Measurements from ENCODE around the gene TPD52L1.
"Not testable (repeated sequence)": the region's sequence is repeated elsewhere in the genome, so short reads cannot be mapped to it uniquely, and the experiment has no call there.

TPD52L1 gene

DNA sequence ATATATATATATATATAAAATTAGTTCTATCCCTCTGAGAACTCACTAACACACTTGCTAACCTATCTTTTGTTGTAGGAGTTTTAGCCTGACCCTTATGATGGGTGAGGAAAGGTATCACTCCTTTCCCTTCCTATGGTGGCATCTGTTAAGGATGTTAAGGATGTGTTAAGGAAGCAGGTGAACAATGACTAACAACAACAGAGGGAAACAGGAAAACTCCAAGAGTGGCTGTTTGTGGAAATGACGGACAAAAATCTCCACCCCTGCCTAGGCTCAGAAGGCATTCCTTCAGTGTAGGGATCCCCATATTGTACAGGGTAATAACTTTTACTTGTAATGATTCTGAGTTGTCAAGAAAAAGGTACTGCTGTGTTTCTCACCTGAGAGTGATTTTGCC lies 8.8 kb upstream of the TPD52L1 start:
- DNase-seq: no peak

DNA sequence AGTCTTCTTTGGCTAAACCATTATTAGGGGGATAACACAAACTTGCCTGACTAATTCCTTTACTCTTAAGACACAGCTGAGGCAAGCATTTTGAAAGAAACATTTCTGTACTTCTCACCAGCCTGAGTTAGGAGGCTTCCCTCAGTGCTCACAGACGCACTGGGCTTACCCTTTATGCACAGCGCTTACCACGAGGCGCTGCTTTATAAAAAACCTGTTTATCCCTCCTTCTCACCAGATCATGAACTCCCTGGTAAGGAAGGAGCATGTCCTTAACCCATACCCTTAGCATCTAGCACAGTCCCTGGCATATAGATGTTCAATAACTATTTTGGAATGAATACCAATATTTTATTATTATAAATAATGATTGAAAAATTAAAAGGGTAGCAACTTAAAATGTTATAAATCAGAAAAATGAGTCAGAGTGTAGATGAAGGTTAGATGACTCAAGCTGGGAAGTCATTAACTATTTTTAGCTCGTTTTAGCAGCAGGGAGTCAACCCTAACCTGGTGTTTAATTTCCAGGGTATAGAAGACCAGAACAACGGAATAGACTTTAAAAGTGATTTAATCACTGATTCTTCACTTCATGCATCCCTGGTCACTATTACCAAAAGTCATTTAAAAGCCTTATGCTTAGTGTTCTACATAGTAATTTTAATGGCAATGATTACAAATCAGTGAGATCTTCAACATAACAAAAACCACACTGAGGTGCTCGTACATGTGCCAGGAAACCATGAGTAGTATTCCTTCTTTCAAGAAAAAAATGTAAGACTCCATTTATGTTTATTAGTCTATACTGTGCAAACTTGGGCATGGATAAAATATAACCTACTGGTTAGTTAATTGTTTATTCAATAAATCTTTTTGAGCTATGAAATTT lies 4.1 kb upstream of the TPD52L1 start:
- DNase-seq: no peak

- DNase-seq: no peak
Observed at GRCh38 chr6:125151700-125152099, 1.9 kb upstream of the TPD52L1 start.

- peak; percentile 63 for DNase-seq
Observed at GRCh38 chr6:125154118-125154760, 666 bp downstream of the TPD52L1 start.

GRCh38 chr6:125154761-125155135 lies 1.2 kb downstream of the TPD52L1 start:
- DNase-seq: peak; percentile 68

DNA sequence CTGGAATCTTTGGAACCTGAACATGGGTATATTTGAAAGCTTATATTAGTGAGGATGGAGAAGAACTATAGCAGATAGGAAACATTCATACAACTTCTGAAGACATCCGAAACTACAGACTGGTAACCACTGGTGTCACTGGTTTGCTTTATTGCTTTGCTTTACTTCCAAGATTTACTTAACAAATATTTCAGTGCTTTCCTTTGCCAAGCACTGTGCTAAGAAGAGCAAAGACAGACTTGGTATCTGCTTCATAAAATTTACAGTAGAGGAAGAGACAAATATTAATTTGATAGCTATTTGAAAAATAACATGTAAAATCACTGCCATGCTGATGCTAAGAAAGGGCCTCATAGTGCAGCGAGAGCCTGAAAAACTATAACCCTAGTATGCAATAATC lies 1.8 kb downstream of the TPD52L1 start:
- no peak for DNase-seq

DNA sequence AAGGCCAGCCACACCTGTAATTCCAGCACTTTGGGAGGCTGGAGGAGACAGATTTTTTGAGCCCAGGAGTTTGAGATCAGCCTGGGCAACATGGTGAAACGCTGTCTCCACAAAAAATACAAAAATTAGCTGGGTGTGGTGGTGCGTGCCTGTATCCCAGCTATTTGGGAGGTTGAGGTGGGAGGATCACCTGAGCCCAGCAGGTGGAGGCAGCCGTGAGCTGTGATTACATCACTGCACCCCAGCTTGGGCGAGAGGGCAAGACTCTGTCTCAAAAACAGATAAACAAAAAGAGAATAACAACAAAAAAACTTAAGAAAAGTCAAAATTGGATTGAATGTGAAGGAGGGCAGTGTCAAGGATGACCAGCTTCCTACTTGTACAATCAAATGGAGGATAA lies 2.9 kb downstream of the TPD52L1 start:
- DNase-seq: no peak

GRCh38 chr6:125157280-125157679 lies 3.7 kb downstream of the TPD52L1 start:
- DNase-seq: no peak

GRCh38 chr6:125157725-125158124 lies 4.2 kb downstream of the TPD52L1 start:
- no peak for DNase-seq

GRCh38 chr6:125163339-125163738 lies 9.8 kb downstream of the TPD52L1 start:
- DNase-seq: not testable (repeated sequence)

DNA sequence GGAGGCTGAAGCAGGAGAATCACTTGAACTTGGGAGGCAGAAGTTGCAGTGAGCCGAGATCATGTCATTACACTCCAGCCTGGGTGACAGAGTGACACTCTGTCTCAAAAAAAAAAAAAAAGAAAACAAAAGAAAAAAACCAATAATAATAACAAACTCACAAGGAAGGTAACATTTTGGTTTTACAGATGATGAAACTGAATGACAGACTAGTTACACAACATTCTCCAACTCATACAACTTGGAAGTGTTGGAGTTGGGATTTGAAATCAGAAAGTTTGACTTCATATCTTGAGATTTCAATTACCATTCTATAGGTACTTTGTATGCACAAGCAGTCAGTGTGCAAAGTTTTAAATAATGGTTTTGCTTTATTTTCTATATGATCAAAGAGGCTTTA lies 10.2 kb downstream of the TPD52L1 start:
- no peak for DNase-seq

GRCh38 chr6:125164696-125165095 lies 11.1 kb downstream of the TPD52L1 start:
- DNase-seq: no peak

GRCh38 chr6:125165256-125165655 lies 11.7 kb downstream of the TPD52L1 start:
- no peak for DNase-seq

GRCh38 chr6:125165776-125166175 lies 12.2 kb downstream of the TPD52L1 start:
- no peak for DNase-seq

- DNase-seq: no peak
Observed at GRCh38 chr6:125166711-125167110, 13.1 kb downstream of the TPD52L1 start.

DNA sequence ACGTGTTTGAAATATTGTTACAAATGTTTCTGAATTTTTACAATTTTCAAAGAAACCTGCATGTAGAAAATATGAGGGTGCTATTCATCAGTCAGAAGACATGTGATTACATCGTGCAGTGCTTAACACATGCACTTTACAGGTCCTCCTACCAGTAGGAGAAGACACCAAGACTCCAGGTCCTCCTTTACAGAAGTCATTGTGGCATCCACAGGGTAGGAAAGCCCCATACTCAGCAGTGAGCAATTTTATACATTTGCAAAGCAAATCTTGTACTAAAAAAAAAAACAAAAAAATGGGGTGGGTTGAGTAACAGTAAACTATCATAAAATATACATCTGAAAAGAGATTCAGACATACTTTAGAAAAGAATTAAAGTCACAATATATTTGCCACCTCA lies 14.0 kb downstream of the TPD52L1 start:
- no peak for DNase-seq

DNA sequence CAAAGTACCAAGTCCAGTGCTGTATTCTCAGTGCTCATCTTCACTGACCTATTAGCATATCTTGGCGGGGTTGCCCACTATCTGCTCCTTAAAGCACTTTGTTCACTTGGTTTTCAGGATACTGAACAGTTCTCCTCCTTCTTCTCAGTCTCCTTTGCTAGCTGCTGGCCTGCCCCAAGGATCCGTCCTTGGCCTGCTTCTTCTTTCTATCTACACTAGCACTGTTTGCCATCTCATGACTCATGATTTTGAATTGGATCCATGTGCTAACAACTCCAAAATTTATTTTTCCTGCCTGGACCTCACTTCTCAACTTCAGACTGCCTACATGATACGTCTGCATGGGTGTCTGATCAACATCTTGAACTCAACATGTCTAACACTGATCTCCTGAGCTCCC lies 15.5 kb downstream of the TPD52L1 start:
- DNase-seq: no peak

DNA sequence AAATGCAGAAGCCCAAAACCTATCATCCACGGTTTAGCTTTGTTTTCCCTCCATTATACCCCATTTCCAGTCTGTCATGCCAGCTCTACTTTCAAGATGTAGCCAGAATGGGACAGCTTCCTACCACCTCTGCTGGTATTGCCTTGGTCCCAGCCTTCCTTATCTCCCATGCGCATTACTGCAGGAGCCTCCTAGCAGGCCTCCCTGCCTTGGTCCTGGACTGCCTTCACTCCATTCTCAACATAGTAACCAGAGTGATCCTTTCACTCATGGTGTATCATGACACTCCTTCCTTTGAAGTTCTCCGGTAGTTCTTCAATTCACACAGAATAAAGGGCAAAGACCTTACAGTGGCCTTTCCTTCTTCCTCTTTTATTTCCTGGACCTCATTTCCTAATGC lies 15.9 kb downstream of the TPD52L1 start:
- no peak for DNase-seq

DNA sequence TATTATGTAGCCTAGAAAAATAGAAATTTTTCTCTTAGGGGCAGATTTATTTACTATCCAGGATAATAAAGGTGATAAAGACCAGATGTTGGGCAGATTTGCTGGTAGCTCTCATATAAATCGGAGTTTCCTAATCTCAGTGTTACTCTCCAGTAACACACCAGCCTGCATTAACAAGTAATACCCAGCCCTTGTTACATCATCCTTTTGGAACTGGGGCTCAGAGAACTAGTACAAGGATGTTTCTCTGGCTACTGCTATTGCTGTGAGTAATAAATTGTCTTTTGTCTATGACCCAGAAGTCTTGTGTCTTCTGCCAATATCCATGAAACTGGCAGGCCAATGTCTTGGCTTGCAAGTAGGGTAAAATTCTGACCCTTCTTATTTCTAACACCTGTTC lies 16.8 kb downstream of the TPD52L1 start:
- DNase-seq: no peak

GRCh38 chr6:125173341-125174095 lies 19.9 kb downstream of the TPD52L1 start:
- DNase-seq: no peak

GRCh38 chr6:125174626-125175025 lies 21.1 kb downstream of the TPD52L1 start:
- no peak for DNase-seq

DNA sequence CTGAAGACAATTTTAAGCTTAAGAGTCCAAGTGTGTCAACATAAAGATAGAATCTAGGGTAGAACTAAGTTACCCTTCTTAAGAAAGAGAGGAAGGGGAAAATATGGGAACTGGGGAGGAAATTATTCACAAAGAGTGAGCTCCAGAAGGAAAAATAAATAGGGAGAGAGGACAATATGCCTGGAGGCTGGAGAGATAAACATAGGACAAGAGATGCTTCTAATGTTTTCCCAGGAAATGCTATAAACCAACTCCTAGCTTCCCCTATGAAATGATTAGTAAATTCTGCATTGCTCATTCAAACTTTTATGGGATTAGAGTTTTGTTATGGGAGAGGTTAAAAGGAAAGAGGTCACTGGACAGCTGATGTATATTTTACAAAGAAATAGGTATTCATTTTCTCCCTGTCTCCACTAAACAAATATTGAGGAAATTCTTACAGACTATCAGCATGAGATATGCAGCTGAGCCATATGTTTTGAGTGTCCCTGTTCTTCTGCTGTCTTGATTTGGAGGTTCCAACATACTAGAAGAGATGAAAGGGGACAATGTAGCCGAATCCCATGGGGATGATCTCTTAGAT lies 22.0 kb downstream of the TPD52L1 start:
- no peak for DNase-seq

DNA sequence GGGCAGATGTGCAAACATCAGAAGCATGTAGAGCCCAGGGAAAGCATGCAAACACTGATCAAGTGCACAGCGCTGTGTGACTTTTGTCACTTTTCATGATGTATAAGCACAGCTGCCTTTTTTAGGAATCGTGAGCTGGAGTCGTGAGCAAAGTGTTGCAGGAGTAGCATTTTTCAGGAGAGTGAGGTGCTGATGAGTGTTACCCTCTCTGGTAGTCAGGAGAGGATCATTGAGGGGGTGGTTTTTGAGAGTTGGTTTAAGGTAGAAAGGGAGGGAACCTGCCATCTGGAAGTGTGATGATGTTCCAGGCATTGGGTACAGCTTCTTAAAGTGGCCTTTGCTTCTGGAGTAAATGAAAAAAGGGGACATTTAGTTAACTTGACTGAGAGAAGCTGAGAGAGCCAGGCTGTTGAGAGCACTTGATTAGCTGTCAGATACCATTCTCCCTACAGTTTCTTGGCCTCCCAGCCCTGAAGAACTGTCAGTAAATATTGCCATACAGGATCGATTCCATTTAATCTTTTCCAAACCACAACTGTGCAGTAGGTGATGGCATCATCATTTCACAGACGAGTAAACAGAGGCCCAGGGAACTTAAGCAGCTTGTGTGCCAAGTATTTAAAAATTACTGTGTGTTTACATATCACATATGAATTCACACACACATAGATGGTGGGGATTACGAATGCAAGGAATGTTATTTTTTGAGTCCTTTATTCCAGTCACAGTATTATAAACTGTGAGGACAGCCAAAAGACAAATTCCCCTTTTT lies 28.9 kb downstream of the TPD52L1 start:
- no peak for DNase-seq
